SK-N-SH treated with all-trans-retinoic acid at 6 μM for 48 hours (cell line): ENCODE results near the gene SERPINA3.

Source experiments
- ATAC-seq: fragments of 200-7000 bp; cut with Tn5 transposase; 3 replicates; pipeline ENCODE4 v1.9.1; 2020; ENCODE audit warnings: mild to moderate bottlenecking, moderate library complexity
- ARNTL ChIP-seq: fragments of 450-650 bp; formaldehyde crosslinking; IDR thresholded peaks from 2 replicates; pipeline ENCODE4 v1.5.0; 2020; ENCODE audit warnings: low read depth, mild to moderate bottlenecking, moderate library complexity, borderline replicate concordance
- BACH2 ChIP-seq: fragments of 250-450 bp; sonication (Bioruptor Pico); IDR thresholded peaks from 2 replicates; pipeline ENCODE4 v1.9.0; 2021; ENCODE audit warnings: mild to moderate bottlenecking, borderline replicate concordance
- CREB5 ChIP-seq: fragments of 250-450 bp; sonication (Bioruptor Pico); IDR thresholded peaks from 2 replicates; pipeline ENCODE4 v1.5.1; 2020; ENCODE audit warnings: low read depth, mild to moderate bottlenecking, moderate library complexity
- CSDC2 ChIP-seq: fragments of 250-450 bp; sonication (Bioruptor Pico); IDR thresholded peaks from 2 replicates; pipeline ENCODE4 v1.5.0; 2020; ENCODE audit warnings: mild to moderate bottlenecking, moderate library complexity
- CSRNP3 ChIP-seq: fragments of 250-450 bp; sonication (Bioruptor Pico); IDR thresholded peaks from 2 replicates; pipeline ENCODE4 v1.5.1; 2021; ENCODE audit warnings: mild to moderate bottlenecking, moderate library complexity
- GLIS3 ChIP-seq: fragments of 250-450 bp; sonication (Bioruptor Pico); IDR thresholded peaks from 2 replicates; pipeline ENCODE4 v1.5.0; 2020; ENCODE audit warnings: mild to moderate bottlenecking, moderate library complexity
- ISL1 ChIP-seq: fragments of 250-450 bp; sonication (Bioruptor Pico); IDR thresholded peaks from 2 replicates; pipeline ENCODE4 v2.1.2; 2022; ENCODE audit warnings: mild to moderate bottlenecking, moderate library complexity
- OSR1 ChIP-seq: fragments of 250-450 bp; sonication (Bioruptor Pico); IDR thresholded peaks from 2 replicates; pipeline ENCODE4 v1.8.0; 2022; ENCODE audit warnings: moderate library complexity, mild to moderate bottlenecking, inconsistent platforms
- PATZ1 ChIP-seq: fragments of 250-450 bp; sonication (Bioruptor Pico); IDR thresholded peaks from 2 replicates; pipeline ENCODE4 v1.8.0; 2020; ENCODE audit warnings: mild to moderate bottlenecking, moderate library complexity, borderline replicate concordance
- POU6F1 ChIP-seq: fragments of 250-450 bp; sonication (Bioruptor Pico); IDR thresholded peaks from 2 replicates; pipeline ENCODE4 v1.8.0; 2021; ENCODE audit warnings: low read depth, mild to moderate bottlenecking, moderate library complexity, borderline replicate concordance
- SNAI2 ChIP-seq: fragments of 250-450 bp; sonication (Bioruptor Pico); IDR thresholded peaks from 2 replicates; pipeline ENCODE4 v1.5.0; 2020; ENCODE audit warnings: mild to moderate bottlenecking, moderate library complexity
- TCF4 ChIP-seq: fragments of 250-450 bp; sonication (Bioruptor Pico); IDR thresholded peaks from 2 replicates; pipeline ENCODE4 v1.8.0; 2021; ENCODE audit warnings: mild to moderate bottlenecking, moderate library complexity, borderline replicate concordance
- TSHZ2 ChIP-seq: fragments of 250-450 bp; sonication (Bioruptor Pico); IDR thresholded peaks from 2 replicates; pipeline ENCODE4 v1.5.0; 2020; ENCODE audit warnings: mild to moderate bottlenecking, moderate library complexity
- ZC3H10 ChIP-seq: fragments of 250-450 bp; sonication (Bioruptor Pico); IDR thresholded peaks from 2 replicates; pipeline ENCODE4 v1.5.1; 2021; ENCODE audit warnings: mild to moderate bottlenecking, moderate library complexity
- ZFP3 ChIP-seq: fragments of 250-450 bp; sonication (Bioruptor Pico); IDR thresholded peaks from 2 replicates; pipeline ENCODE4 v1.5.0; 2020; ENCODE audit warnings: mild to moderate bottlenecking, moderate library complexity
- ZFP30 ChIP-seq: fragments of 450-650 bp; formaldehyde crosslinking; IDR thresholded peaks from 2 replicates; pipeline ENCODE4 v1.5.0; 2022; ENCODE audit warnings: mild to moderate bottlenecking, moderate library complexity
- ZNF565 ChIP-seq: fragments of 450-650 bp; formaldehyde crosslinking; conservative IDR thresholded peaks from 2 replicates; pipeline ENCODE4 v1.5.0; 2020; ENCODE audit warnings: low read depth, mild to moderate bottlenecking, moderate library complexity
- ZNF70 ChIP-seq: fragments of 450-650 bp; formaldehyde crosslinking; IDR thresholded peaks from 2 replicates; pipeline ENCODE4 v1.5.0; 2020; ENCODE audit warnings: mild to moderate bottlenecking, moderate library complexity
- ZNF8 ChIP-seq: fragments of 450-650 bp; formaldehyde crosslinking; IDR thresholded peaks from 2 replicates; pipeline ENCODE4 v1.5.0; 2020; ENCODE audit warnings: mild to moderate bottlenecking, moderate library complexity

The SERPINA3 gene

GRCh38 chr14:94570002-94570400 lies 42.2 kb upstream of the SERPINA3 start:
- no peak for ATAC-seq
- TF ChIP-seq GLIS3 (CRISPR knock-in tag) (no peak), ZFP30 (no peak), POU6F1 (CRISPR knock-in tag) (no peak)

GRCh38 chr14:94570440-94570839 lies 41.8 kb upstream of the SERPINA3 start:
- TF ChIP-seq BACH2 (CRISPR knock-in tag) (no peak), ZFP3 (no peak), SNAI2 (CRISPR knock-in tag) (no peak), ZNF565 (CRISPR knock-in tag) (no peak), ZNF8 (no peak), ARNTL (no peak), POU6F1 (CRISPR knock-in tag) (no peak), ZFP30 (no peak), CSDC2 (CRISPR knock-in tag) (no peak), OSR1 (CRISPR knock-in tag) (no peak), TCF4 (no peak), GLIS3 (CRISPR knock-in tag) (no peak), CREB5 (CRISPR knock-in tag) (no peak), ZNF70 (CRISPR knock-in tag) (no peak), CSRNP3 (CRISPR knock-in tag) (no peak)
- no peak for ATAC-seq

GRCh38 chr14:94571395-94571794 lies 40.8 kb upstream of the SERPINA3 start:
- ATAC-seq, result no peak
- no peak for TF ChIP-seq OSR1 (CRISPR knock-in tag)
- TF ChIP-seq ZC3H10 (CRISPR knock-in tag), result no peak
- TF ChIP-seq TSHZ2 (CRISPR knock-in tag), result no peak
- no peak for TF ChIP-seq PATZ1 (CRISPR knock-in tag)

GRCh38 chr14:94571950-94572349 lies 40.2 kb upstream of the SERPINA3 start:
- TF ChIP-seq ZC3H10 (CRISPR knock-in tag) (no peak), ZNF70 (CRISPR knock-in tag) (no peak), SNAI2 (CRISPR knock-in tag) (no peak), ISL1 (no peak)
- no peak for ATAC-seq
